ENCODE data around the gene ARF6.
A peak's percentile ranks its signal among the peaks of the same experiment; 100 is the strongest.

GRCh38 chr14:49862089-49862673 is 30.7 kb upstream of the ARF6 start:
- TF ChIP-seq YY1 (IDR thresholded peaks at IDR 0.05; ENCODE audit: low read depth) (peak; percentile 96), IRF3 (IDR thresholded peaks at IDR 0.05; ENCODE audit: low read depth, low read length) (no peak), CTCF (IDR thresholded peaks at IDR 0.05) (peak; percentile 100), CHD2 (IDR thresholded peaks at IDR 0.05; ENCODE audit: low read length, partially characterized antibody) (peak; percentile 21), MAX (IDR thresholded peaks at IDR 0.05; ENCODE audit: low read depth) (no peak; the same call in 1 of the 2 replicates), RFX5 (IDR thresholded peaks at IDR 0.05; ENCODE audit: low read length) (no peak), TEAD4 (IDR thresholded peaks at IDR 0.05; ENCODE audit: borderline replicate concordance, insufficient read depth) (peak; percentile 4; the same call in 1 of the 2 replicates), EZH2phosphoT487 (IDR thresholded peaks at IDR 0.05; ENCODE audit: borderline replicate concordance, low read depth) (no peak), POLR2AphosphoS5 (IDR thresholded peaks at IDR 0.05; ENCODE audit: low read depth, low read length) (peak; percentile 18; the same call in 1 of the 2 replicates), USF2 (IDR thresholded peaks at IDR 0.05; ENCODE audit: borderline replicate concordance, low read depth, low read length) (no peak), GABPA (IDR thresholded peaks at IDR 0.05; ENCODE audit: low read depth) (no peak), SMC3 (IDR thresholded peaks at IDR 0.05; ENCODE audit: low read depth, low read length) (no peak), ZBTB33 (IDR thresholded peaks at IDR 0.05; ENCODE audit: borderline replicate concordance, low read depth) (no peak), NFIC (IDR thresholded peaks at IDR 0.05; ENCODE audit: borderline replicate concordance) (no peak)
